Measurements from ENCODE around the gene HES2. TPM values are rescaled to one million over a fixed set of nuclear protein-coding genes. Genes with fewer than 3 reads are reported as not detected.

Gene HES2
- total and polyA plus RNA-seq, 9 of the 15 experiments (the other 6 are each of a cell fraction or from before 2014, with no cell fraction given), result 0.05 to 0.18 (median 0.07) TPM; not detected in 4

DNA sequence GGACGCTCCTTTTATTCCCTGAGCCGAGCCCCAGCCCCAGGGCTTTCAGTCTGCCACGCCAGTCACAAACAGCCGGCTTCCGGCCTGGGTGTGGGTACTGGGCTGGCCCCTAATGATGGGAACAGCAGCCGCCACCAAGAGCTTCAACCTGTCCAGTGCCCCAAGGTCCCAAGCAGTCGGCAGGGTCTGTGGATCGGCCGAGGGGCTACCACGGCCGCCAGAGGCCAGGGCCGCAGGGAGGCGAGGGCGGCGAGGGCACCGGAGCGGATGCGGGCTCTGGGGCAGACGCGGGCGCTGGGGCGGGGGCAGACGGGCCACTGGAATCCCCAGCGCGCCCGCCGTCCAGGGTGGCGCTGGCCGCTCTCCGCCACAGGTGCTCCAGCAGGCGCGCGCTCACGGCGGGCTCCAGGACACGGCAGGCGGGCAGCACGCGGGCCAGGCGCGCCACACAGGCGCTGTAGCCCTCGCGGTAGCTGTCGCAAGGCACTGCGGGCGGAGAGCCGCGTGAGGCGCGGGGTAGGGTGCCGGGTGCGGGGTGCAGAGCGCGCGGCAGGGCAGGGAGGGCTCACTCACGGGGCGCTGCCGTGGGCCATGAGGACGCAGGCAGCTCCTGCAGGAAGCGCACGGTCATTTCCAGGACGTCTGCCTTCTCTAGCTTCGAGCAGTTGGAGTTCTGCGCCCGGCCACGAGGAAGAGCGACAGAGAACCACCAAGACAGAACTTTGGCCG, 887 bp downstream of the HES2 start:
- Histone ChIP-seq H3K9me1 (ENCODE audit: control insufficient read depth, insufficient read depth, low read length) (no peaks in the 10 kb centered on the region), H3K27me3 (ENCODE audit: control insufficient read depth in 2 of 2, insufficient read depth in 2 of 2, low read length in 2 of 2) (peaks cover 57 to 90% of the 10 kb centered on the region in 2 experiments), H3K4me3 (no peak overlapping the region), H3K9ac (ENCODE audit: insufficient read depth in 1 of 2, low read depth in 2 of 2, low read length in 2 of 2) (no peak overlapping the region), H3K4me1 (replicated peaks in 1 of 2; ENCODE audit: control insufficient read depth in 2 of 2, insufficient read depth in 2 of 2, low read length in 2 of 2) (peaks cover 9 to 39% of the 10 kb centered on the region in 2 experiments), H3K27ac (ENCODE audit: extremely low read depth, low read depth, low read length) (no peak overlapping the region), H3K9me3 (replicated peaks; ENCODE audit: control insufficient read depth, insufficient read depth, low read depth, low read length) (no peaks in the 10 kb centered on the region), H2AFZ (ENCODE audit: low read depth, low read length) (no peak overlapping the region), H3K36me3 (ENCODE audit: control insufficient read depth, insufficient read depth, low read length) (no peaks in the 10 kb centered on the region), H4K20me1 (replicated peaks; ENCODE audit: control insufficient read depth, insufficient read depth, low read length) (peaks cover 21% of the 10 kb centered on the region; the same call in 1 of the 2 replicates), H3K4me2 (ENCODE audit: insufficient read depth, low read length) (no peak overlapping the region), H3K79me2 (ENCODE audit: control insufficient read depth, insufficient read depth, low read length) (no peaks in the 10 kb centered on the region)
- BruUV-seq (replicated peaks), result no TSS peak
- TF ChIP-seq ADNP (tag; IDR thresholded peaks at IDR 0.05) (no peak), NKRF (IDR thresholded peaks at IDR 0.05; ENCODE audit: borderline replicate concordance) (no peak), ZNF282 (CRISPR knock-in tag; IDR thresholded peaks at IDR 0.05) (0 out of 2 replicates have a peak, but pooled peaks have one; percentile 30), NFATC3 (IDR thresholded peaks at IDR 0.05) (no peak), RBM14 (IDR thresholded peaks at IDR 0.05; ENCODE audit: borderline replicate concordance, insufficient read depth, low read depth, low read length) (0 out of 2 replicates have a peak, but pooled peaks have one; percentile 72), ATF1 (CRISPR knock-in tag; IDR thresholded peaks at IDR 0.05) (no peak), ATF1 (tag; IDR thresholded peaks at IDR 0.05) (no peak)
- TF ChIP-seq, protein P1, sequence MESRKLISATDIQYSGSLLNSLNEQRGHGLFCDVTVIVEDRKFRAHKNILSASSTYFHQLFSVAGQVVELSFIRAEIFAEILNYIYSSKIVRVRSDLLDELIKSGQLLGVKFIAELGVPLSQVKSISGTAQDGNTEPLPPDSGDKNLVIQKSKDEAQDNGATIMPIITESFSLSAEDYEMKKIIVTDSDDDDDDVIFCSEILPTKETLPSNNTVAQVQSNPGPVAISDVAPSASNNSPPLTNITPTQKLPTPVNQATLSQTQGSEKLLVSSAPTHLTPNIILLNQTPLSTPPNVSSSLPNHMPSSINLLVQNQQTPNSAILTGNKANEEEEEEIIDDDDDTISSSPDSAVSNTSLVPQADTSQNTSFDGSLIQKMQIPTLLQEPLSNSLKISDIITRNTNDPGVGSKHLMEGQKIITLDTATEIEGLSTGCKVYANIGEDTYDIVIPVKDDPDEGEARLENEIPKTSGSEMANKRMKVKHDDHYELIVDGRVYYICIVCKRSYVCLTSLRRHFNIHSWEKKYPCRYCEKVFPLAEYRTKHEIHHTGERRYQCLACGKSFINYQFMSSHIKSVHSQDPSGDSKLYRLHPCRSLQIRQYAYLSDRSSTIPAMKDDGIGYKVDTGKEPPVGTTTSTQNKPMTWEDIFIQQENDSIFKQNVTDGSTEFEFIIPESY (CRISPR knock-in tag; IDR thresholded peaks at IDR 0.05), result peak; percentile 91
- TF ChIP-seq, protein P2, sequence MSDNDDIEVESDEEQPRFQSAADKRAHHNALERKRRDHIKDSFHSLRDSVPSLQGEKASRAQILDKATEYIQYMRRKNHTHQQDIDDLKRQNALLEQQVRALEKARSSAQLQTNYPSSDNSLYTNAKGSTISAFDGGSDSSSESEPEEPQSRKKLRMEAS (CRISPR knock-in tag; IDR thresholded peaks at IDR 0.05), result 0 out of 2 replicates have a peak, but pooled peaks have one; percentile 24
- TF ChIP-seq, protein P3, sequence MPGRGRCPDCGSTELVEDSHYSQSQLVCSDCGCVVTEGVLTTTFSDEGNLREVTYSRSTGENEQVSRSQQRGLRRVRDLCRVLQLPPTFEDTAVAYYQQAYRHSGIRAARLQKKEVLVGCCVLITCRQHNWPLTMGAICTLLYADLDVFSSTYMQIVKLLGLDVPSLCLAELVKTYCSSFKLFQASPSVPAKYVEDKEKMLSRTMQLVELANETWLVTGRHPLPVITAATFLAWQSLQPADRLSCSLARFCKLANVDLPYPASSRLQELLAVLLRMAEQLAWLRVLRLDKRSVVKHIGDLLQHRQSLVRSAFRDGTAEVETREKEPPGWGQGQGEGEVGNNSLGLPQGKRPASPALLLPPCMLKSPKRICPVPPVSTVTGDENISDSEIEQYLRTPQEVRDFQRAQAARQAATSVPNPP (IDR thresholded peaks at IDR 0.05; ENCODE audit: borderline replicate concordance, insufficient read depth, insufficient read length), result no peak
- DNase-seq (ENCODE audit: extremely low read depth in 1 of 4, low spot score in 3 of 4) (no peak), FAIRE-seq (no peak), ATAC-seq (no peak)
- ChIA-PET POLR2A (interaction anchor here (0.6 to 0.9 kb wide), 2 partner anchors 25 to 365 kb away, joined by 3 read pairs; no protein-coding TSS in a partner anchor), CTCF (ENCODE audit: low intra/inter-chr PET ratio) (no interaction called here)
- in situ Hi-C loops (cut with MboI), result no loop called here
- WGBS (ENCODE audit: insufficient coverage, low coverage, missing lambda C conversion rate), result 43% methylated on average over 63 of the region's 69 CpGs
- intact Hi-C loops (cut with micrococcal nuclease), result no loop called here

All from K562 (cell line).